Measurements from ENCODE around the gene LIMCH1. TPM values are rescaled to one million over a fixed set of nuclear protein-coding genes. Genes with fewer than 3 reads are reported as not detected.

The LIMCH1 gene
- total RNA-seq, 1 experiment from 2014 or later: 48.4 TPM

- no peak for DNase-seq (ENCODE audit: unreplicated experiment)
- ChIA-PET CTCF (interaction anchor here (0.6 kb wide), 1 partner anchor 173 kb away, joined by 3 read pairs; no protein-coding TSS in a partner anchor), POLR2A (interaction anchor here (1.0 kb wide), 2 partner anchors 10 to 26 kb away, joined by 3 read pairs; no protein-coding TSS in a partner anchor)
- Mint-ChIP-seq H3K36me3 (ENCODE audit: insufficient read depth, unreplicated experiment) (no peaks in the 10 kb centered on the region), H3K27me3 (ENCODE audit: insufficient read depth, unreplicated experiment) (no peaks in the 10 kb centered on the region), H3K4me3 (ENCODE audit: unreplicated experiment) (no peak overlapping the region), H3K4me1 (ENCODE audit: insufficient read depth, unreplicated experiment) (peaks cover 6% of the 10 kb centered on the region), H3K27ac (ENCODE audit: low read depth, unreplicated experiment) (no peak overlapping the region), H3K9me3 (ENCODE audit: unreplicated experiment) (no peaks in the 10 kb centered on the region)
- intact Hi-C loops (cut with micrococcal nuclease): no loop called here
- no TSS peak for BruUV-seq (replicated peaks)
- no peak for TF ChIP-seq CTCF (IDR thresholded peaks at IDR 0.05; ENCODE audit: unreplicated experiment)
Measured at GRCh38 chr4:41549478-41549877, 11.5 kb downstream of the LIMCH1 start.

GRCh38 chr4:41550308-41550707 is 12.4 kb downstream of the LIMCH1 start:
- ChIA-PET CTCF (interaction anchor here (0.6 kb wide), 1 partner anchor 174 kb away, joined by 3 read pairs; no protein-coding TSS in a partner anchor), POLR2A (interaction anchor here (0.6 to 1.0 kb wide), 2 partner anchors 11 to 70 kb away, joined by 3 to 4 read pairs; no protein-coding TSS in a partner anchor)
- Mint-ChIP-seq H3K27ac (ENCODE audit: low read depth, unreplicated experiment) (peak overlapping the region; percentile 81), H3K9me3 (ENCODE audit: unreplicated experiment) (no peaks in the 10 kb centered on the region), H3K4me1 (ENCODE audit: insufficient read depth, unreplicated experiment) (peaks cover 6% of the 10 kb centered on the region), H3K27me3 (ENCODE audit: insufficient read depth, unreplicated experiment) (no peaks in the 10 kb centered on the region), H3K4me3 (ENCODE audit: unreplicated experiment) (no peak overlapping the region), H3K36me3 (ENCODE audit: insufficient read depth, unreplicated experiment) (no peaks in the 10 kb centered on the region)
- DNase-seq (ENCODE audit: unreplicated experiment): no peak
- TF ChIP-seq CTCF (IDR thresholded peaks at IDR 0.05; ENCODE audit: unreplicated experiment): no peak
- intact Hi-C loops (cut with micrococcal nuclease): no loop called here
- BruUV-seq (replicated peaks): no TSS peak

- peaks cover 6% of the 10 kb centered on the region for H3K4me1 Mint-ChIP-seq (ENCODE audit: insufficient read depth, unreplicated experiment)
- ChIA-PET CTCF (no interaction called here), POLR2A (no interaction called here)
- H3K27ac Mint-ChIP-seq (ENCODE audit: low read depth, unreplicated experiment): no peak overlapping the region
- H3K9me3 Mint-ChIP-seq (ENCODE audit: unreplicated experiment): no peaks in the 10 kb centered on the region
- intact Hi-C loops (cut with micrococcal nuclease): no loop called here
- no peak for DNase-seq (ENCODE audit: unreplicated experiment)
- no peaks in the 10 kb centered on the region for H3K36me3 Mint-ChIP-seq (ENCODE audit: insufficient read depth, unreplicated experiment)
- H3K4me3 Mint-ChIP-seq (ENCODE audit: unreplicated experiment): no peak overlapping the region
- no TSS peak for BruUV-seq (replicated peaks)
- H3K27me3 Mint-ChIP-seq (ENCODE audit: insufficient read depth, unreplicated experiment): no peaks in the 10 kb centered on the region
- no peak for TF ChIP-seq CTCF (IDR thresholded peaks at IDR 0.05; ENCODE audit: unreplicated experiment)
Measured at GRCh38 chr4:41551536-41551935, 13.6 kb downstream of the LIMCH1 start.

- intact Hi-C loops (cut with micrococcal nuclease): no loop called here
- POLR2A ChIA-PET: no interaction called here
- H3K4me1 Mint-ChIP-seq (ENCODE audit: insufficient read depth, unreplicated experiment): peaks cover 6% of the 10 kb centered on the region
Measured at GRCh38 chr4:41554905-41555304, 16.9 kb downstream of the LIMCH1 start.

More at GRCh38 chr4:41554905-41555304, 16.9 kb downstream of the LIMCH1 start:
- no peak for DNase-seq (ENCODE audit: unreplicated experiment)
- no peaks in the 10 kb centered on the region for H3K36me3 Mint-ChIP-seq (ENCODE audit: insufficient read depth, unreplicated experiment)
- H3K27me3 Mint-ChIP-seq (ENCODE audit: insufficient read depth, unreplicated experiment): no peaks in the 10 kb centered on the region
- no peak for TF ChIP-seq CTCF (IDR thresholded peaks at IDR 0.05; ENCODE audit: unreplicated experiment)
- no peak overlapping the region for H3K27ac Mint-ChIP-seq (ENCODE audit: low read depth, unreplicated experiment)
- BruUV-seq (replicated peaks): no TSS peak
- CTCF ChIA-PET: no interaction called here
- H3K9me3 Mint-ChIP-seq (ENCODE audit: unreplicated experiment): no peaks in the 10 kb centered on the region
- H3K4me3 Mint-ChIP-seq (ENCODE audit: unreplicated experiment): no peak overlapping the region

All from MCF 10A (cell line).